HG03520 (cell line): ENCODE data around the gene IQCM.
"Not testable (repeated sequence)": the region's sequence is repeated elsewhere in the genome, so short reads cannot be mapped to it uniquely, and the experiment has no call there.

ENCODE experiments used
- ATAC-seq: cut with Tn5 transposase; IDR thresholded peaks from one replicate; pipeline ENCODE4 v1.9.1; 2021; ENCODE audit warnings: mild to moderate bottlenecking, moderate library complexity; ENCODE audit not compliant: unreplicated experiment

Gene IQCM

GRCh38 chr4:149493492-149493891 lies 322.2 kb downstream of the IQCM start:
- ATAC-seq, result no peak

- no peak for ATAC-seq
Observed at GRCh38 chr4:149489321-149489720, 326.3 kb downstream of the IQCM start.

DNA sequence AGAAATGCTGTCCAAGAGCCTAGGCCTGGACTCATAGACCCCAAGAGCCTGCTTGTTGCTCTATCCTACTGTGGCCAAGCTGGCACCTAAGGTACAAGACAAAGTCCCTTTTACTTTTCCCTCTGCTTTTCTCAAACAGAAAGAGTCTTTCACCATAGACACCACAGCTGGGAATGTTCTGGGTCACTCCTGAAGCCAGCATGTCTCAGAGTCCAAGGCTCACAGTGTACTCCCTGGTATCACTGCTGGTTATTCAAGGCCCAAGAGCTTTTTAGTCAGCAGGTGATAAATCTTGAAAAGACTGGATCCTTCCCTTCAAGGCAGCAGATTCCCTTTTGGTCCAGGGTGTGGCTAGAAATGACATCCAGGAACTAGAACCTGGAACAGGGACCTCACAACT lies 328.8 kb downstream of the IQCM start:
- ATAC-seq, result no peak

DNA sequence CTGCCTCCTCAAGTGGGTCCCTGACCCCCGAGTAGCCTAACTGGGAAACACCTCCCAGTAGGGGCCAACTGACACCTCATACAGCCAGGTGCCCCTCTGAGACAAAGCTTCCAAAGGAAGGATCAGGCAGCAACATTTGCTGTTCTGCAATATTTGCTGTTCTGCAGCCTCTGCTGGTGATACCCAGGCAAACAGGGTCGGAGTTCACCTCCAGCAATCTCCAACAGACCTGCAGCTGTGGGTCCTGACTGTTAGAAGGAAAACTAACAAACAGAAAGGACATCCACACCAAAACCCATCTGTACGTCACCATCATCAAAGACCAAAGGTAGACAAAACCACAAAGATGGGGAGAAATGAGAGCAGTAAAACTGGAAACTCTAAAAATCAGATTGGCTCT lies 347.0 kb downstream of the IQCM start:
- not testable (repeated sequence) for ATAC-seq

GRCh38 chr4:149466446-149466845 lies 349.2 kb downstream of the IQCM start:
- ATAC-seq, result no peak

DNA sequence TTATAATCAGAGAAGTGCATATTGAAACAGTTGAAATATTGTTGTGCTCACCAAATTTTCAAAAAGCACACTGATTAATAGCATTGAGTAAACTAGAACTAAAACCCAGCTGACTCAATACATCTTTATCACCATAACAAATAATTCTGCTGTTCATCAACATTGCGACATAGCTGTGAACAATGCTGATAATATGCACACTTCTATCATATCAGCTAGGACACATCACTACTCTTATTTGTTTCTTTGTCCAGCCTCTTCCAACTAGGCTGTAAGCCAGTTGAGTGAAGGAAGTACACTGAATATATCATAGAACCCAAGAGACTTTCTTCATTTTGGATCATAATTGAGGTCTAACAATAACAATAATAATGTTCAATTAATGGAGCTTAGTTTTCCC lies 349.7 kb downstream of the IQCM start:
- no peak for ATAC-seq

GRCh38 chr4:149443537-149443936 lies 372.1 kb downstream of the IQCM start:
- no peak for ATAC-seq

GRCh38 chr4:149441338-149441737 lies 374.3 kb downstream of the IQCM start:
- ATAC-seq, result no peak

GRCh38 chr4:149426461-149426860 lies 389.2 kb downstream of the IQCM start:
- ATAC-seq, result no peak

DNA sequence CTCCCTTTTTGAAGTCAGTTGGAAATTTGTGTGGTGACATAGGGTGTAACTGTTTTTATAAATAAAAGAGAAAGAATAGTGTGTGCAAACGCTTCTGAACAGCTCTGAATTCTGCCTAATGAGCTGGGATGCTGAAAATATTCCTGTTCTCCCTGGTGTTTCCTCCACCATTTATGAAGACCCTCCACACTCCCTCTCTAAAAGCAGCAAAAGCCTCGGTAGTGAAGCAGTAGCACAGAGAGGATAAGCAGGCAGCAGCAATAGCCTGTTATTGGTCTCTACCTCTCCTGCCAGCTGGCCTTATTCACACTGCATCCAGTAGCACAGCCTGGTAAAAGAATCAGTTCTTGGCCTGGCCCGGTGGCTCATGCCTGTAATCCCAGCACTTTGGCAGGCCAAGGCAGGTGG lies 406.1 kb downstream of the IQCM start:
- ATAC-seq, result no peak

GRCh38 chr4:149409146-149409545 lies 406.5 kb downstream of the IQCM start:
- no peak for ATAC-seq

DNA sequence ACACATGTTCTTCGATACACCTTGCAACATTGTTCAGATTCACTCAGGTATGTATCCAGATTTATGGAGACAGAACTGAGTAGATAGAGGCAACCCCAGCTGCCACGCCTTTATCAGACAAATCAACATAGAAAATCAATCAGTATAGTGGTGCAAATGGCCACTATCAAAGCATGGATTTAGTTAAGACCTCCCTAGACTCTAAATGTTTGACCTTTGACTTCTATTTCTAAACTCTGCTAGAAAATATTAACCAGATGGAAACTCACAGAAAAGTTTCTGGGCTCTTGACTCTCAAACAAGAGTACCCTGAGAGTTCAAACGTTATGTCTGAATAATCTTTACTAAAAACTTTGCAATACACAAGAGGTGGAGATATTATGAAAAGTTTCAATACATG lies 411.5 kb downstream of the IQCM start:
- ATAC-seq, result no peak

DNA sequence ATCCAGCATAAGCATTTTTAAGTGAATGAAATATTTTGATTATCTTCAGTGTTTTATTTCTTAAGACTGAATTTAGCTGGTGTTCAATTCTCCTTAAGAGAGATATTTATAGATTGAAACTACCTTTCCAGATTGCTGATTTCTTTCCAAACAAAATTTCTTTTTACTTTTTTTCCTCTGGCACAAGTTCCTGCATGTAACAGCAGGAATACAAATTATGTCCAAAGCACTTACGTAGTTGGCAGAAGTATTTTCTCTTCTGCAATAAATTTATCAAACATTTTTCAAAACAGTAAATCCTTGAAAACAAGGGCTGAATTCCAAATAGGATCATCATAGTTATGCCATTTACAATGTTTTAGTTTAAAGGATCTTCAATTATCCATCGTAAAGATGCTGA lies 412.6 kb downstream of the IQCM start:
- no peak for ATAC-seq

DNA sequence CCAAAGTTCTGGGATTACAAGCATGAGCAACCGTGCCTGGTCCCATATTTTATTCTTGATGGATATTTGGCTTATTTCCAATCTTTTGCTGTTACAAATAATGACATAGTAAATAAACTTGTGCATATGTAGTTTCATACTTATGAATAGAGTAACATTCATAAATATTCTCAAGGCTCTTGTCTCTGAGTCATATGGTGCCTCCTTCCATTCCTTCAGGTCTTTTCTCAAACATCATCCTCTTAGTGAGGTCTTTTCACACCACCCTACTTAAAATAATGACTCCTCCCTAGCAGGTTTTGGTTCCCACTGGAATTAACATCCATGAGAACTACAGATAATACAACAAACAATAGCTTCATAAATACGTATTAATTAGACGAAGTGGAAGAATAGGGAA lies 416.6 kb downstream of the IQCM start:
- ATAC-seq, result no peak

- ATAC-seq, result peak; percentile 64
Observed at GRCh38 chr4:149370785-149371420, 444.7 kb downstream of the IQCM start.

GRCh38 chr4:149370002-149370401 lies 445.6 kb downstream of the IQCM start:
- no peak for ATAC-seq

DNA sequence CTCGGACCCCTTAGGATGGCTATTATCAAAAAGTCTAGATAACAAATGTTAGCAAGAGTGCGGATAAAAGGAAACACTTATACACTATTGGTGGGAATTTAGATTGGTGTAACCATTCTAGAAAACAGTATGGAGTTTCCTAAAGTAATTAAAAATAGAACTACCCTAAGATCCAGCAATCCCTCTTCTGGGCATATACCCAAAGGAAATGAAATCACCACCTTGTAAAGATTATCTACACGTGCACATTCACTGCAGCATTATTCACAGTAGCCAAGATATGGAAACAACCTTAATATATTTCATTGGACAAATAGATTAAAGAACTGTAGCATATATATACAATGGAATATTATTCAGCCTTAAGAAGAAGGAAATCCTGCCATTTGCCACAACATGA lies 462.4 kb downstream of the IQCM start:
- no peak for ATAC-seq

GRCh38 chr4:149349541-149349940 lies 466.1 kb downstream of the IQCM start:
- ATAC-seq, result no peak

DNA sequence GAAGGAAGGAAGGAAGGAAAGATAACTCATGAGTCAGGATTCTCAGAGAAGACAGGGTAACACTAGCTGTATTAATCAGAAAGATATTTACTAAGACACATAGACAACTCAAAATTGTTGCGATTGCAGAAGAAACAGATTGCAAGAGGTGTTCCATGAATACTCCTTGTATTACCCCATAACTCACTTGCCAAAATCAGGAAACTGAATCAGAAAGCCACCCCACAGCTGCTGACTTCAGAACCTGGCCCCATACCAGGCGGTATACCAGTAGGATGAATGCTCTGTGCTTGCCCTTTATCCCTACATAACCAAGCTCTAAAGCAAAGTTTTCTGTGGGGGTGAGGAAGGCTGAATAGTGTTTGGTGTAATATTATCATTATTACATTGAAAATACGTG lies 468.5 kb downstream of the IQCM start:
- ATAC-seq, result no peak

- no peak for ATAC-seq
Observed at GRCh38 chr4:149345424-149345823, 470.2 kb downstream of the IQCM start.

DNA sequence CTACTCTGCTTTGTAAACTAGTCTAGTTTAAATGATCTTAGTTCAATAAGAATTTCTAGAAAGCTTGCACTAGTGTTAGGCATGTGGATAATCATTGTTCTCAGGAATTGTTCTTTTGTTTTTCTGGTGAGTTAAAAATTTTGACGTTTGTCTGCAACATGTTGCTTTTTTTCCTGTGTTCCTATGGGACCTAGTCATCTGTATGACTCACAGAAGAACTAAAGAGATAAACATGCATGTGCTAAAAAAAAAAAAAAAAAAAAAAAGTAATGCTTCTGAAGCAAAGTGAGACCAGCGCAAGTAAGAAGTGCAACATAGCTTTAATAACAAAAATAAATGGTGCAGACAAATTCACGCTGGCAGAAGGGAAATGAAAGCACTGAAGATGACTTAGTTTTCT lies 471.2 kb downstream of the IQCM start:
- ATAC-seq, result no peak

DNA sequence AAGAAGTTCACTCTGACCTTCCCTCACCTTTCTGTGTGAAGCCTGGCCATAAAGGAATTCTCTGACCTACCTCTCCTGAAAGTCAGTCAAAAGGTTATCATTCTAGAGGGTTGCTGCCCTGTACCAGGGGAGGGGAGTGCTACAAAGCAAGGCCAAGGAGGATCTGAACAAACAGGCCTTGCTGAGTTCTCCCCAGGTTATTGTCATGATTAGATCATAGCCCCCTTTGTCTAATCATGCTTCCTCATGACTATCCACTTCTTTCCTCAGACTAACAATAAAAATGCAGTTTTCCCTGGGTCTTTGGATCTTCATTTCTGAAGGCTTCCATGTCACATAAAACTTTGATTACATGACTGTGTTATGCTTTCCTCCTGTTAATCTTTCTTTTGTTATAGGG lies 472.0 kb downstream of the IQCM start:
- no peak for ATAC-seq

DNA sequence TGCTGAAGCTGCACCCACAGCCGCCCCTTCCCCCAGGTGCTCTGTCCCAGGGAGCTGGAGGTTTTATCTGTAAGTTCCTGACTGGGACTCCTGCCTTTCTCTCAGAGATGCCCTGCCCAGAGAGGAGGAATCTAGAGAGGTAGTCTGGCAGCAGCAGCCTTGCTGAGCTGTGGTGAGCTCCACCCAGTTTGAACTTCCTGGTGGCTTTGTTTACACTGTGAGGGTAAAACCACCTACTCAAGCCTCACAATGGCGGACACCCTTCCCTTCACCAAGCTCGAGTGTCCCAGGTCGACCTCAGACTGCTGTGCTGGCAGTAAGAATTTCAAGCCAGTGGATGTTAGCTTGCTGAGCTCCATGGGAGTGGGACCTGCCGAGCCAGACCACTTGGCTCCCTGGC lies 474.5 kb downstream of the IQCM start:
- ATAC-seq, result not testable (repeated sequence)
